Measurements from ENCODE around the gene CYP19A1.

The CYP19A1 gene

DNA sequence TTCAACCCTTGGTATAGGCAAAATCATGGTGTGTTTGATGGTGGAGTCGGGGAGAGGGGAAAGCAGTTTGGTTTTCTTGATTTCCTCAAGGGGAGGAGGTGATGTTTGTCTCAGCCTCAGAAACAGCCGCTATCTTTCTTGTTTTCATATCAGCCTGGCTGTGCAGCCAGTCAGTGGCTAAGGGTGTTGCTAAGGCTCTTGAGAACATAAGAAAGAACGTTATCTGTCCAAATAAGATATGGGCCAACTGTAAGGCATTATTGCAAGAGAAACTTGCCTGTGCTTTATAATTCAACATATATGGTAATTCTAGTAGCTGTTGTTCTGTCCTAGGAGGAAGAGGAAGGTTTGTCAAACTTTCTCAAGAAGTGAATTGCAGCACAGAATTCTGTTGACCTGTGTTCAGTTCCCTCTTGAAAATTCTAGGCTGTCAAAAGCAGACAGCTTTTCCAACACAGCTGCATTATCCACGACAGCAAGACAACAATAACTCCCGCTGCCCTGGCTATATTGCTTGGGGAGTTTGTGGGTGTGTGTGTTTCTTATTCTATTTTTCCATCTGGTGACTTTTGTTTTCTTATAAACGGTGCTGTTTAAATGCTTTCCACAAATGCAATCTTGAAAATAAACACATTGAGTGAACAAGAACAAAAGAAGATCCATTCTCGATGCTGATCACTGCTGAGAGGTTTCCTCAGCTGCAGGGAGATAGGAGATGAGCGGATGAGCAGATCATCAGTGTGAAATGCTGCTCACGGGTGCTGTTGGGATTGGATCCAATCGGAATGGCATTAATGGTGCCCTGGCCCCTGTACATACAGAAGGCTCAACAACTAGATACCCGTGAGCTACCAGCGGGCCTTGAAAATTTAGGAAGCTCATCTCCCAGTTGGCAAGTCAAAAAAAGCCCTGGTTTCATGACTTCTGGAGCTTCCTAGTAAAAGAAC is 152.9 kb downstream of the CYP19A1 start:
- DNase-seq (ENCODE audit: low read depth in 2 of 2), result no peak

DNA sequence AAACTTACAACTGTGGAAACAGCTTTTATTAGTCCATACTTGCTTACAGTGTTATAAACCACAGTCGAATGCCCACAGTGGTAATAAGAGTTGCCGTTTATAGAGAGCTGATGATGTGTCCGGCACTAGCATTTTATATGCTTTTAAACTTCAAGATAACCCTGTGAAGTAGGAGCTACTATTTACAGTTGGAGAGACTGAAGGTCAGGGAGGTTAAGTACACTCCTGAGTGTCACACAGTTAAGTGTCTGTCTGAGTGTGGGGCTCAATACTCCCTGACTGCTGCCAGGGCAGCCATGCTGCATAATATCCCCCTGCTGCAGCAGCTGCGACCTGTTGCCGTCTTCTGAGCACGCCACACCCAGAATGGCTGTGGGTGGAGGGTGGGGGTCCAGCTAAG is 153.8 kb downstream of the CYP19A1 start:
- DNase-seq (ENCODE audit: low read depth in 2 of 2), result no peak

DNA sequence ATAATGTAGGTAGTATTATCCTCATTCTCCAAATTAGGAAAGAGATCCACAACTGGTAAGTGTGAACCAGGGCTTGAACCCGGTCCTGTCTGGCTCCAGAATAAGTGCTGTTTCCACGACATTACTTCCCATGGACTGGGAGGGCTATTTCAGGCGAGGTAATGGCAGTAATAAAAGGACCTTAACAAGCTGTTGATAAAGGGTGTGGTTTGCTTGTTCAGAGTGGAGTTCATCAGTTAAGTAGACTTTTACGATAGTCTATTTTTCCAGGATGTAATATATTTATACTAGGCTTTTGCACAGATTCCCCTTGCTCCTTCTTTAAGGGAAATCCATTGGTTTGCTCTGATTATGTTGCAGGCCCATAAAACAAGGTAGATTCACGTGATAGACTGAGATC is 155.3 kb downstream of the CYP19A1 start:
- no peak for DNase-seq (ENCODE audit: low read depth in 2 of 2)

DNA sequence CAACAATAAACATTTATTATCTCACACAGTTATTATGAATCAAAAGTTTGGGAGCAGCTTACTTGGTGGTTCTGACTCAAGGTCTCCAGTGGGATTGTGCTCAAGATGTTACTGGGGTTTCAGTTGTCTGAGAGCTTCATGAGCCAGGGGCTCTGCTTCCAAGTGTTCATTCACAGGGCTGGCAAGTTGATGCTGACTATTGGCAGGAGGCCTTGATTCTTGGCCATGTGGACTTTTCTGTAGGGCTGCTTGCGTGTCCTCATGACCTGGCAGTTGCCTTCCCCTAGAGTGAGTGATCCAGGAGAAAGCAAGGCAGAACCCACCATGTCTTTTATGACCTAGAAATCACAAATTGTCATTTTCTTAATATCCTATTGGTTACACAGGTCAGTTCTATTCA is 156.5 kb downstream of the CYP19A1 start:
- no peak for DNase-seq (ENCODE audit: low read depth in 2 of 2)

DNA sequence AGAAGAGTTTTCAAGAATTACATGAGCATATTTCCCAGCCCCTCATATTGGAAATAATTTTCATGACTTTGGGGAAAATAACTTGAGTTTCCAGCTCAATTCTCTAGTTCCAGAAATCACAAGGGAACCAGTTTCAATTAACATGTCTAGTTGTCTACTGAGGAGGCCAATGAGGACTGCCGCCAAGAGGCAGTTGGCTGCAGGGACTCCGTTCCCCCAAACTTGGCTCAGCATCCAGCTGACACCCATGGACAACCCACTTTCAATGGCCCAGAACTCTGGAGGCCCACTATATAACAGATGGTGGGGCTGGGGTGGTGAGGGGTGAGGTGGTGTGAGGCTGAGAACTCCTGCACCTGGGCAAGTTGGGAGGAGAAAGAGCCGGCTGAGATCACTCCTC is 157.2 kb downstream of the CYP19A1 start:
- DNase-seq (ENCODE audit: low read depth in 2 of 2), result no peak

DNA sequence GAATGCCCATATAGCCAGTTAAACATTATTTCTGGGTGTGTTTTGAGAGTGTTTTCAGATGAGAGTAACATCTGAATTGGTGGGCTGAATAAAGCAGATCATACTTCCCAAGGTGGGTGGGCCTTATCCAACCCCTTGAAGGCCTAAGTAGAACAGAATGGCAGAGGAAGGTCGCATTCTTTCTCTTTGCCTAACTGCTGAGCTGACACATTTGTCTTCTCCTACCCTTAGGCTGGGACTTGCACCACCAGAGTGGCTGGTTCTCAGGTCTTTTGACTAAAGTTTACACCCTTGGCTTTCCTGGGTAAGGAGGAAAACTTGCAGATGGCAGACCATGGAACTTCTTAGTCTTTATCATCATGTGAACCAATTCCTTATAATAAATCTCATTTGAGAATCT is 157.9 kb downstream of the CYP19A1 start:
- no peak for DNase-seq (ENCODE audit: low read depth in 2 of 2)

DNA sequence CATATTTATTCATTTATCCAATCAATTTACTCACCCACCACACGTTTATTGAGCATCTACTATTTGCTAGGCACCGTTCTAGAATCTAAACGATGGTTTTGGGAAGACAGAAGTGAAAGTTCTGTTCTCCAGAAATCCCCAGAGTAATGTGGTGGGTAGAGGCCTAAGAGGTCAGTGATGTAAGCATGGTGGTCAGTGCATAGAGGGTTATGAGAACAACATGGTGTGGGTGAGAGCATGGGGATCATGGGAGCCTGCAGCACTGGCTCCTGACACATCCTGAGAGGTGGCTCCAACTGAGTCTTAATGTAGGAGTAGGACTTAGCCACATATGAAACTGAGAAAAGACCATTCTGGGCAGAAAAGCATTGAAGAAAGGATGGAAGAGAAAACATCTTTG is 158.4 kb downstream of the CYP19A1 start:
- no peak for DNase-seq (ENCODE audit: low read depth in 2 of 2)

DNA sequence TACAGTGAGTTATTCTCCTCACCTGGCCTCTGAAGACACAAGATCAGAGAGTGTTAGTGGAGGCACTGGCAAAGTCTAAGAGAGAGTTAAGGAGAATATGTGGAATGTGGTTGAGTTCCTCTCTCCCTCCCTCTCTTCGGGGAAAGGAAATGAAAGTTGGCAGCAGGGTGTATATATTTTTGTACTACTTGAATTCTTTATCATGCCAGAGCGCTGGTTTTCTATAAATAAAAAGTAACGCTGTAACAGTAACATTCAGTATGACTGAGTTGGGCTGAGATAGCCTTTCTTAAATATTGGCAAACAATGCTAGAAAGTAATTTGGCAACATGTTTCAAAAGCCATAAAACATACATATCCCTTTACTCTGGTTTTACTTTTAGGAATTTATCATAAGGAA is 166.2 kb downstream of the CYP19A1 start:
- peak; percentile 50 to 51 for DNase-seq (ENCODE audit: low read depth in 2 of 2)

DNA sequence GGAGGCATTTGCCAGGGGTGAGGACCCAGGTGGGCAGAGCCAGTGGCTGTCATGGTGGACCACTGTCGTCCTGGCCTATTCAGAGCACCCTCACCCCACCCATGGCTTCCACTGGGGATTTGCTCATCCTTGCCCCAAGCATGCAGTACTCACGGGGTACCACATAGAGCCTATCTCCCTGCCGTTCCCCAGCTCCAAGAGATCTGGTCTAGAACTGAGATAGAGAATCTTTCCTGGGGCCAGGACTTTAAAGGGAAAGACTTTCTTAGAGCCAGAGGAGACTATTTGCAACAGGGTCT is 166.8 kb downstream of the CYP19A1 start:
- no peak for DNase-seq (ENCODE audit: low read depth in 2 of 2)

DNA sequence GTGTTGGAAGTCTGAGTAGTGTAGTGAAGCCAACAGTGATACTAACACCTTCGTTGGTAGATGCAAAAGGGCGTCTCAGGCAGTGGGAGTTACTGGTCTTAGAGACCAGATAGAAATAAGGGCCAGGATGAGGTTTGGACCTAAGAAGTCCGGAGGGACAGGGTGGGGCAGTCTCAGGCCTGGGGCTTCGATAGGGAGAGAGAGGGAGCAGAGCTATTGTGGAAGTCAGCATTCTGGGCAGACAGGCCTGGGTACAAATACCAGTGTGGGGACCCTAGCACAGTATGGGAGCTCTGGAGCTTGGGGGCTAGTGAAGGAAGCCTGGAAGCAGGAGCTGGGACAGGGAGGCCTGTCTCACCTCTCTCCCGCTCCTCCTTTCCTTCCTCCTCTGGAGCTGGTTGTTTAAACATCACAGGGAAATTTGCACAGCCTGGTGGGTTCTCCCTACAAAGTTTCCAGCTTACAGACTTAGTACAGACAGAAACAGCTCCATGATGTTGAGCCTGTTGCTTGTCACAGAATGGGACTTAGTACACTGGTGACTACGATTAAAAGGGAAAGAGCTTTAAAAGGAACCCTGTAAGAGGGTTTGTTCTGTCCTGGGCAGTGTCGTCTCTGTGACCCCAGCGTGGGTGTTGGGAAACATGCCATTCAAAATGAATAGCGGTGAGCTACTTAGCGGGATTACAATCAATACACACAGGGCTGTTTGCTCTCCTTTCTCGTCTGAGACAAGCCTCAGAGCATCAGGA is 167.3 kb downstream of the CYP19A1 start:
- no peak for DNase-seq (ENCODE audit: low read depth in 2 of 2)

DNA sequence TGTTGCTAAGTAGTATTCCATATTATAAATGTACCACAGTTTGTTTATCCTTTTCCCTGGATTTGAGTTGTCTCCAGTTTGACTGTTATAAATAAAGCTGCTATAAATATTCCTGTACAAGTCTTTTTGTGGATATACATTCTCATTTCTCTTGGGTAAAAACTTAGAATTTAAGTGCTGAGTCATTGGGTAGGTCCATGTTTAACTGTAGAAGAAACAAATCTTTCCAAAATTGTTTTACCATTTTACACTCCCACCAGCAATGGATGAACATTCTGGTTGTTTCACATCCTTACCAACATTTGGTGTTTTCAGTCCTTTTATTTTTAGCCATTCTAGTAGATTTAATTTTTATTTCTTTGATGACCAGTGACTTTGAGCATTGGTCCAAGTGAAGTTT is 169.7 kb downstream of the CYP19A1 start:
- DNase-seq (ENCODE audit: low read depth in 2 of 2), result no peak

DNA sequence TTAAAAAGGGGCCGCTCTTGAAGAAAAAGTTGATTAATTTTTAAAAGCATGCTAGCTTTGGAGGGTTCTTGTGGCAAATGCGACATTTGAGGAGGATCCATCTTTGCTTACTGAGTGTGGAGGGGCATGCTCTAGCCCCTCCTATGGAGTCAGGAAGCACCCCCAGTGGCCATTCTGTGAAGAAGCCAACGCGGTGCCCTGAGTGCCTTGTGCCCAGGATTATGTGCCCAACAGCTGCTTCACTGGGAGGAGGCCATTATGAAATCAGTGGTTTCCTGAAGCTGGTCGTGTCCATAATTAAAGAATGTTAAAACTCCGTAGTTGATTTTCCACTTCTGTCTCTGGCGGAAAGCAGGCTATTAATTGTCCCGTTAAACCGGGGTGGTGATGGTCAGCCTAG is 174.6 kb downstream of the CYP19A1 start:
- DNase-seq (ENCODE audit: low read depth in 2 of 2), result no peak

DNA sequence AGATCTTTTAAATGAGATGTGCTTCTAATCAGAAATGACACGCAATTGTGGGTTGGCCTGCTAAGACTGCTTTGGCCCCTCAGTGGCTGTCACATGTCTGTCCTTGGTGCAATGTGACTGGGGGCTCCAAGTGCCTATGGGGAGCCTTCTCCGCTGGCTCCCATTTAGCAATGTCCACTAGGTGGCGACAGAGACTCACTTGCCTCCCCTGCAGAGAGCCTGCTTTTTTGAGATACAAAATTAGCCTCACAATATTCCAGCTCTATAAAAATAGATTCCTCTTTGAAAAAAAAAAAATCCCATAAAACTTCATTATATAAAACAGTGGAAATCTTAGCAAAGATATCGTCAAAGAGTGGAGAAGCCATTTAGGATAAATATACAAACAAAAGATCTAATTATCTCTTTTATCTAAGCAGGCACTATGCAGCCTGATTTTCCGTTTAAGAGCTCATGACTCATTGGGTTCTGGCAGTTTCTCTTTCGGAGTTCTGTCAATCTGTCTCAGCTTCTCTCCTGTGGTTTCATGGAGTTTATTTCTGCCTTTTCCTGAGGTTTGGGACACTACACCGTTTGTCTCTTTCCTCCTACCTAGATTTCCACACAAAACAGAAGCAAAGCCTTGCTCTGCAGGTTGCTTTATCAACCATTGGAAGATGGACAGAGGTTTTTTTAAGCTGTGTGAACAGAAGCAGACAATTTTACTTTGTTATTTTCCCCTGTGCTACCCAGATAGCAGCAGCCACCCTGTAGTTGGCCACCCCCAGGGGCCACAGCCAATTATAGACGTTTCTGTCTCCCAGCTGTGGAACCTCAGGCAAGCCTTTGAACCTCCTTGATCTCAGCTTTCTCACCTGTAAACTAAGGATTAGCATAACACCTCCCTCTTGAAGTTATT is 175.3 kb downstream of the CYP19A1 start:
- DNase-seq (ENCODE audit: low read depth in 2 of 2), result peak; percentile 30 to 44

DNA sequence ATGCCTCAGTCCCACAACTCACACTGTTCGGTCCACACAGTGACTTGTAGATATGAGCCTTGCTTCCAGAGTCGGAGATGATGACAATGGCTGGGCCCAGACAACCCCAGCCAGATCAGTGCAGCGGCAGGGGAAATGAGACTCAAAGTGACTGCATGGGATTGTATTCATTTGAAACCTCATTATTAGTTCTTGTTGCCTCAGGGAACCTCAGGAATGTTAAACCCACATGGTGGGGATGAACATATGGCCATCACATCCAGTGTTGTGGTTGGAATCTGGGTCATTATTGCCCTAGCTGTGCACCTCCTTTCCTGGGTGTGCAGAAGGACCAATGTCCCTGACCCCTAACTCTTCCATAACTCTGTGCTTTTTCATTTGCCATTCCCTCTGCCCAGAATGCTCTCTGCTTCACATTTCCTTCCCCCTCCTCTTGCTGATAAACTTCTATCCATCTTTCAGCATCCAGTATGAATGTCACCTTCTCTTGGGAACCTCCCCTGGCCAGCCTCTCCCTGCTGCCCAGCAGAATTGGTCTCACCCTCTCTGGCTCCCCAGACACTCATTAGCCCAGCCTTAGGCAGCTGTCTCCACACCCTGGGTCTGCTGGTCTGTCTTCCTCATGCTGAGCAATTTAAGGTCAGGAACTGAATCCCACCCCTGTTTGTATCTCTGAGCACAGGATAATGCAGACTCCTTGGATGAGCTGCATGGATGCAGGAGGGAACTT is 176.7 kb downstream of the CYP19A1 start:
- DNase-seq (ENCODE audit: low read depth in 2 of 2), result peak; percentile 8 to 11

DNA sequence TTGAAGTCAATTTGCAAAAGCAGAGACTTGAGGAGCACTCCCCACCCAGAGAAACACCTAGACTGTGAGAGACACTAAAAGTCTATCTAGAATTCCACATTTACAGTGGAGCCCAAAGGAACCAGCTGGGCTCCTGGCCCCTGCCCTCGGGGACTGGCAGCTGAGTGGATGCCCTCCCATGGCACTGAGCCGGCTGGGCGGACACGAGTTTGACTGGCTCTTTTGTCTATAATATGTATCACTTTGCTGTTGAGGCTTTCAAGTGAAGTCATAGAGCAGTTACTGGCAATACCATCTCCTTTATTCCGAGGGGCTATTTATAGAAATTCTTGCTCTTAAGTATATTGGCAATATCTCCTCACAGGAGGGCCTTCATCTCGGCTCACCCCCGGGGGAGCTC is 177.9 kb downstream of the CYP19A1 start:
- DNase-seq (ENCODE audit: low read depth in 2 of 2), result no peak
